Measurements from ENCODE around the gene SARDH.
"Not testable (repeated sequence)": the region's sequence is repeated elsewhere in the genome, so short reads cannot be mapped to it uniquely, and the experiment has no call there.

Gene SARDH

DNA sequence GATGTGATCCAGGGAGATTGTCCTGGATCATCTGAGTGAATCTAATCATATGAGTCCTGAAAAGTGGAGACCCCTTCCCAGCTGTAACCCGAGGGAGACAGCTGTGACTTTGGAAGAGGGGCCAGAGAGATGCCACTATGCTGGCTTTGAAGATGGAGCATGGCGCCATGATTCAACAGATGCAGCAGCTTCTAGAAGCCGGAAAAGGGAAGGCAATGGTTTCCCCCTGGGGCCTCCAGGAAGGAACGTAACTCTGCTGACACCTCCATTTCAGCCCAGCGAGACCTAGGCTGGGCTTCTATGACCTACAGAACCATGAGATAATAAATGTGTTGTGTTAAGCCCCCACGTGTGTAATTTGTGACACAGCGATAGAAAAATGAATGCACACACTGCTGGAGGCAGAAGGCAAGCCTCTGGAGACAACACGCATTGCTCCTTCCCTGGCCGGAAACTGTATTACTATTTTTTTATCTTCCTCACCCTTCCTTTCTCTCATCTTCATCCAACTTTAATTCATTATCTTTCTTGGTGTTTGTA lies 16.6 kb upstream of the SARDH start:
- DNase-seq: no peak

DNA sequence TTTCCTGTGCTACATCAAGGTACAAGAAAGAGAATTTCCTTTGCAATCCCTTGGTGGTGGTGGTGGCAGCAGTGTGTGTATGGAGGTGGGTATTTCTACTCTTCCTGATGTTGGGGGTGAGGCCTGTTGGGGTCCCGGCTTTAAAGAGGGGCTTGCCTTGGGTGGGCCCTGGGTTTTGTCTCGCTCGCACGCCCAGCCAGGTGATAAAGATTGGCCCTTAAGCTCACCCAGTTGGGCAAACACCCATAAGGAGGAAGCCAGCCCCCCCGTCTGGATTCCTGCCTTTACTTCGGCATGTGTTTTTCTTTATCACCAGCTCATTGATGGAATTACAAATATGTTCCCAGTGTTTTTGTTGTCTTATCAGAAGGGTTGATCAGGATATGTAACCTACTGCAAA lies 16.0 kb upstream of the SARDH start:
- DNase-seq: no peak

DNA sequence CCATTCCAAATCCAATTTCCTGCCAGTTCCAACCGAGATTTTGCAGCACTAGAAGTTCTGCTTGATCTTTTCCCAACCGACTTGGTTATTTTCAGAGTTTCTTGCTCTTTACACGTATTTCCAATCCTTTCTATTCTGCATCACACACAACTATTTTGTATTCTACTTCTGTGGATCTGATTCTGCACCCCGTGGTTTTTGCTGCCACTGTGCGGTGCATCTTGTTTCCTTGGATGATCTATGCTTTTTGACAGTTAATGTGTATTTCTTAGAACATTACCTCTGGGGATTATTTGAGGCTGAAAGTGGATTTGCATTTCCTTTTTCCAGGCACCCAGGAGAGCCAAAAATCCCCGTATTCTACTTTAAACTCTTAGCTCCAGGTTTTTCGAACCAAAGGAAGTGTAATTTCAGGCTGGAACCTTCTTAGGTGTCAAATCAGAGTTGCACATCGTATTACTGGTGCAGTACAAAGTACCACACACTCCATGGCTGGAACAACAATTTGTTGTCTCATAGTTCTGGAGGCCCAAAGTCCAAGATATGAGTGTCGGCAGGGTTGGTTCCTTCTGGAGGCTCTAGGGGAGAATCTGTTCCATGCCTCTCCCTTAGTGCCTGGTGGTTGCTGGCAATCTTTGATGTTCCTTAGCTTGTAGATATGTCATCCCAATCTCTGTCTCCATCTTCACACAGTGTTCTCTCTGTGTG lies 14.7 kb upstream of the SARDH start:
- DNase-seq: no peak

DNA sequence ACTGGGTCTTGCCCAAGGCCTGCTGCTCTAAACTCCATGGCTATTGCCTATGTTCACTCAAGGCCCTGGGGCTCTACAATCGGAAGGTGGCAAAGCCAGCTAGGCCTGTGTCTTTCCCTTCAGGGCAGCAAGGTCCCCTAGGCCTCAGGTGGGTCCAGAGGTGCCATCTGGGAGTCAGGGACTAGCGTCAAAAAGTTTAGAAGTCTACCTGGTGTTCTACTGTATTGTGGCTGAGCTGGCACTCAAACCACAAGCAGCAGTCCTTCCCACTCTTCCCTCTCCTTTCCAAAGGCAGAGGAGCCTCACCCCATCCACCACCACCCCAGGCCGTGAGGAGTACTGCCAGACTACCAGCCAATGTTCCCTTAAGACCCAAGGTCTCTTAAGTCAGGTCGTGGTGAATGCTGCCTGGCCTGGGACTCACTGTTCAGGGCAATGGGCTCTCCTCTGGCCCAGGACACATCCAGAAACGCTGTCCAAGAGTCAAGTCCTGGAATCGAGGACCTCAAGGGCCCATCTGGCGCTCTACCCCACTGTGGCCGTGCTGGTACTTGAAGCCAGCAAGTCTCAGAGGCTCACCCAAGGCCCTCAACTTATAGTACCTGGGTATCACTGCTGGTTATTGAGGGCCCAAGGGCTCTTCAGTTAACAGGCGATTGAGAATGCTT lies 13.0 kb upstream of the SARDH start:
- no peak for DNase-seq

DNA sequence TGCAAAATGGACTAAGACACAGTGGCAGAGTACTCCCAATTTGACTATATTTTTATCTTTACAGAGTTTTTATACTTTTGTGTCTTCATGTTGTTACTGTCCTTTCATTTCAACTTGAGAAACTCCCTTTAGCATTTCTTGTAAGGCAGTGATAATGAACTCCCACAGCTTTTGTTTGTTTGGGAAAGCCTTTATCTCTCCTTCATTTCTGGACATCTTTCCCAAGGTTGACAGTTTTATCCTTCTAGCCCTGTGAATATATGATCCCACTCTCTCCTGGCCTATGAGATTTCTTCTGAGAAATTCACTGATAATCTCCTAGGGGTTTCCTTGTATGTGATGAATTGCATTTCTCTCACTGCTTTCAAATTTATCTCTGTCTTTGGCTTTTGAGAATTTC lies 9.2 kb upstream of the SARDH start:
- DNase-seq: no peak

DNA sequence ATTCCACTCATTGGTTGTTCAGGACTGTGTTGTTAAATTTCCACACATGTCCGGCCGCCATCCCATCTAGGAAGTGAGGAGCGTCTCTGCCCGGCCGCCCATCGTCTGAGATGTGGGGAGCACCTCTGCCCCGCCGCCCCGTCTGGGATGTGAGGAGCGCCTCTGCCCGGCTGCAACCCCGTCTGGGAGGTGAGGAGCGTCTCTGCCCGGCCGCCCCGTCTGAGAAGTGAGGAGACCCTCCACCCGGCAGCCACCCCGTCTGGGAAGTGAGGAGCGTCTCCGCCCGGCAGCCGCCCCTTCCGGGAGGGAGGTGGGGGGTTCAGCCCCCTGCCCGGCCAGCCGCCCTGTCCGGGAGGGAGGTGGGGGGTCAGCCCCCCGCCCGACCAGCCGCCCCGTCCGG lies 6.4 kb upstream of the SARDH start:
- DNase-seq: not testable (repeated sequence)

DNA sequence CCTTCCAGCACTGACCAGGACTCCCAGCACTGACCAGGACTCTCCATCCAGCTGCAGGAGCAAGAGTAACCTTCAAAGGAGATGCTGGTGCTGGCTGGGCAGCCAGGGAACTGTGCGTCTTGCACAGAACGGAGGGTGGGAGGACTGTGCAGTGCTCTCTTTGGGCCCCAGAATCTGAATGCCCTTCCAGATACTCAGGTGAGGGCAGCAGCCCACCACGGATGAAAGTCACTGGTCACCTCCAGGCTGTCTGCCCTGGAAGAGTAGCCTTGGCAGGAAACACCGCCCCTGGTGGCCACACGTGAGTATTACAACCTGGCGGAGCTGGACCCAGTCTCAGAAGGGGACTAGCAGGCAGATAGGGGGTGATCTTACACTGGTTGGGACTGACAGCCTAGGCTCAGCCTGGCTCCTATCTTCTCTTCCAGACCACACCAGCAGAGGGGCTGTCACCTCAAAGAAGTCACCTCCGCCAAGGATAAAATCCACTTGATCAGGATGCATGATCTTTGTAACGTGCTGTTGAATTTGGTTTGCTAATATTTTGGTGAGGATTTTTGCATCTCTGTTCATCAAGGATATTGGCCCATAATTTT lies 4.8 kb upstream of the SARDH start:
- DNase-seq: peak; percentile 30 to 63

DNA sequence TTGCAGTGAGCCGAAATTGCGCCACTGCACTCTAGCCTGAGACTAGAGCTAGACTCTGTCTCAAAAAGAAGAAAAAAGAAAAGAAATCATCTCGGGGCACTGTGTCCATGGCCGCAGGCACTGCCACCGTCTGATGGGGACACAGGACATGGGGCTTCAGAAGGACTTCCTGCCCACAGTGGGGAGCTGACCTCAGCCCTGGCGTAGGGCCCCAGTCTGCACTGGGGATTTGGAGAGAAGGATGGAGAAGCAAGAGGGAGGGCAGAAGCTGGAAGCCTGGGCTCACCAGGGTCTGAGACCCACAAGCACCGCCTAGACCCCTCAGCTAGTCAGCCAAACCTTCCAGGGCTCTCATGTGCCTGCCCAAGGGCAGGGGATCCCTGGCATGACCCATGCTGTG lies 4.1 kb upstream of the SARDH start:
- no peak for DNase-seq

DNA sequence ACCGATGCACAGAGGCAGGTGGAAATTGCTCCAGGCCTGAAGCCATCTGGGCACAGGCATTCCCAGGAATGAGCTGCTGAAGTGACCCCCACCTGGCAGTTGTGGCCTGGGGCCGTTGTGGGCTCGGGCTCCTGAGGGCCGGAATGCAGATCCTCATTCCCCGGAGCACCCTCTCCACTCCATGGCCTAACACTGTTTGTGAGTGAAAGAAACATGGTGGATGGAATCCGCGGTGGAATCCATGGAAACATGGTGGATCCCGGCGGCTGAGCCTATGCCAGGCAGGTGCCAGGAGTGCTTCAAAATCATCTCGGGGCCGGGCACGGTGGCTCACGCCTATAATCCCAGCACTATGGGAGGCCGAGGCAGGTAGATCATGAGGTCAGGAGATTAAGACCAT lies 3.6 kb upstream of the SARDH start:
- no peak for DNase-seq

DNA sequence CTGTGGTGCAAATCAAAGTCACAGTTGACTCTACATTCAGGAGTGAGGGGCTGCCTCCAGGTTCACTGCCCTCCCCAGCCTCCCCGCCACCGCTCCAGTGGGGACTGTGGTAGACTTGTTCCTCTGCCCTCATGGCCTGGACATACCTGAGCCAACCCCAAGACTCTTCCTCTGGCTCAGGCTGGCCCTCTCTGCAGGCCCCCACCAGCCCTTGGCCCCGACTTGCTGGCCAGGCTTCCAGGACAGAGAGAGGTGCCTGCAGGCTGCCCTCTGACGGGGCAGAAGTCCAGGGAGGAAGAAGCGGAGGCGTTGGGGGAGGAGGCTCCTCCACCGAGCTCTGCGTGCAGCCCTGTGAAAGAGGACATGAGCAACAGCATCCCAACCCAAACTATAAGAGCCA lies 2.8 kb upstream of the SARDH start:
- no peak for DNase-seq

DNA sequence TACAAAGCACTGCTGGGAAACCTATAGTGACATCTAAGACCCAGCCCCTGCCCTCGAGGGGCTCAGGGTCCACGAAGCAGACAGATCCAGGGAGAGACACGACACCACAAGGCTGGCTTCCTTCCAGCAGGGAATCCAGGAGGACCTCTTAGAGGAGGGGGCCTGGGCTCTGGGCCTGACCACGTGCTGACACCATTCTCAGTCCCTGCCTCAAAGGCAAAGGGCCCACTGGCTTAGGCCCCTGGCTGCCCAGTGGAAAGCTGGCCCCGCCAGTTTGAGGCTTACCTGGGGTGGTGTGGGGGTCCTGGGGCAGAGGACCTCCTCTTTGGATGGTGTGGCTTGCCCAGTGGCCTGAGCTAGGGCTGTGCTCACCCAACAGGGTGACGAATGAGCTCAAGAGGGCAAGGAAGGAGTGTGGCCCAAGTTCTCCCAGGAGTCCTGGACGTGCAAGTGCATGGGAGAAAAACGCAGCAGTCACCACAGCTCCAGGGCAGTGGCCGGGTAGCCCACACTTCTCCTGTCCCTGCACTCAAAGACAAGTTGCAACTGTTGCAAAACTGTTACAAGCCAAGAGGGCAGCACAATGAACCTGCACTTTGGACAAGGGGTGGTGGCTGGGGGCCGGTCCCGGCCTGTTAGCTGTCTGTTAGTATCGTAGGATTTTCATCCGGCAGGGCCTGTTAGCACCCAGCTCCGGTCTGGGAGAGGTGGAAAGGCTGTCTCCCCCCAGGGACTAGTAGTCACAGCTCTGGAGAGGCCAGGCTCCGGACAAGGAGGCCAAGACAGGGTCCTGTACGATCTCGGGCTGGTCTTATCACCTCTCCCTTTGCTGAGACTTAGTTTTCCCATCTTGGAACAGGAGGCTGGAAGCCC lies 1.5 kb upstream of the SARDH start:
- no peak for DNase-seq

DNA sequence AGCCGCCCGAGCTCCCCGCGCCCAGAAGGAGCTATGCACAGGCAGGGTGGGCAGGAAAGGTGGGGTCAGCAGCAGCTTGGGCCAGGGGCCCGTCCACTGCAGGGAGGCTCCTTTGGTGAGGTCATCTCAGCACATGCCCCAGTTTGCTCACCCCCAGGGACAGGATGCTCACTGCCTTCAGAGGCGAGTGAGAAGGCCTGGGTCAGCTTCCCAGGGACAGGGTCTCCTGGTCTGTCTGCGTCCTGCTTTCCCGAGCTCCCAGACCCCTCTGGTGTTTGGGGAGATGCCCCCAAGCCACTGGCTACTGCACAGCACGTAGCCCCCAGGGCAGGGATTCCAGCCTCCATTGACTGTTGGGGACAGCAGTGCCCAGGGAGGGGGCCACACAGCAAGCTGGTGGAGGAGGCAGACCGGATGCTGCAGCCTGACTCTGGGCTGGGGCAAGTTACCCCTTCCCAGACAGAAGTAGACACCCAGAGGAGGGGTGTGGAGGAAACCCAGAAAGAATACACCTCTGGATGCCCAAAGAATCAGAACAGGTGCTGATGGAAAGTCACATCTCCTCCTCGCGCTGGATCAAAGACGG lies 581 bp upstream of the SARDH start:
- no peak for DNase-seq

DNA sequence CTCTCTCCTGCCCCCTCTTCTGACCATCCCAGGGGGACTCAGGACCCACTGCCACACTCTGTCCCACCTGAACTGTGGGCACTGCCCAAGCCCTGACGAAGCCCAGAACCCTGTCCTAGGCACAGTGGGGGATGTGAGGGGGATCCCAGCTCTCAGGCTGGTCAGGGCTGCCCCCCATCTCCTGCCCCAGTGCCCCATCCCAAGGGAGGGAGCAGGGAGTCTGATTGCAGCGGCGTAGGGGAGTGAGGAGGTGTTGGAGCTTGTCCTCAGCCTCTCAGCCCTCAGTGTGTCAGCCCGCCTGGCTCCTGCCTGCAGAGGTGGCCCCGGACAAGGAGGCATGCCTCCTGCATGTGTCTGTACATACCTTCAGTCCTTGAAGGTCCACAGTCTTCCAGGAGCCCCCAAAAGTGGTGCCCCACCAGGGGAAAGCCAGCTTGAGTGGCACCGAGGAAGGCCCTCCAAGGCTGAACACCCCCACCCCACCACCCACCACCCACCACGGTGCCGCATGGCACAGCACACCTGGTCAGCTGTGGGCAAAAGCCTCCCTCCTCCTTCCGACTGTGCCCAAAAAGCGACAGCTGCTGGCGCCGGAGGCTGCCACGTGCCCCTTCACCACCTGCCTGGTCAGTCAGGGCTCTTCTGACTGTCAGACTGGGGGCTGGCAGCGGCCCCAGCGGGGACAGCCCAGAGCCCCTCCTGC lies 930 bp downstream of the SARDH start:
- no peak for DNase-seq

DNA sequence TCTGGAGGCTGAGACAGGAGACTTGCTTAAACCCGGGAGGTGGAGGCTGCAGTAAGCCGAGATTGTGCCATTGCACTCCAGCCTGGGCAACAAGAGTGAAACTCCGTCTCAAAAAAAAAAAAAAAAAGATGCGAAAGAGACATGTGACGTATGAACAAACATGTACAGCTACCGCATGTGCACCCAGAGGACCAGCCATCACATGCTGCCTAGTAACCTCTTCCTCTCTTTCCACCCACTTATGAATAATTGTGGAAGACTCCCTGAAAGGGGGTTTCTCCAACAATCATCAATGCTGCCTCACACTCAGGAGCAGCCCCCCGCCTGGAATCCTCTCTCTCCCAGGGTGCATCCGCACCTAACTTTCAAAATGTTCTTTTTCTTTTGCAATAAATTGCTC lies 2.2 kb downstream of the SARDH start:
- DNase-seq: no peak

DNA sequence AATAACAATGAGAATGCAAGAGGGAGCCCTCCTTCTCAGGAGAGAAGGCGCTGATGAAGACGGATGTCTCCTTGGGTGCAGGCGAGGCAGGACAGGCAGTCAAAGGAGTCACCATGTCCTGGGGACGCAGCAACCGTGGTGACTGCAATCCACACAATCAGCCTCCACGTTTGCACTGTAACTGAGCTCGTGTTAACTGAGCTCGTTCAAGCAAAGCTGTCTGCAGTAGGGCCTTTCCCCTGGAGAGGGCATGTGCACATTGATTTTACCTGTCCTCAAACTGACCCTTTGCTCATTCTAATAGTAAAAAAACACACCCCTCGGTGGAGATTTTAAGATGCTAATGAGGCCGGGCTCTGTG lies 2.8 kb downstream of the SARDH start:
- DNase-seq: no peak

DNA sequence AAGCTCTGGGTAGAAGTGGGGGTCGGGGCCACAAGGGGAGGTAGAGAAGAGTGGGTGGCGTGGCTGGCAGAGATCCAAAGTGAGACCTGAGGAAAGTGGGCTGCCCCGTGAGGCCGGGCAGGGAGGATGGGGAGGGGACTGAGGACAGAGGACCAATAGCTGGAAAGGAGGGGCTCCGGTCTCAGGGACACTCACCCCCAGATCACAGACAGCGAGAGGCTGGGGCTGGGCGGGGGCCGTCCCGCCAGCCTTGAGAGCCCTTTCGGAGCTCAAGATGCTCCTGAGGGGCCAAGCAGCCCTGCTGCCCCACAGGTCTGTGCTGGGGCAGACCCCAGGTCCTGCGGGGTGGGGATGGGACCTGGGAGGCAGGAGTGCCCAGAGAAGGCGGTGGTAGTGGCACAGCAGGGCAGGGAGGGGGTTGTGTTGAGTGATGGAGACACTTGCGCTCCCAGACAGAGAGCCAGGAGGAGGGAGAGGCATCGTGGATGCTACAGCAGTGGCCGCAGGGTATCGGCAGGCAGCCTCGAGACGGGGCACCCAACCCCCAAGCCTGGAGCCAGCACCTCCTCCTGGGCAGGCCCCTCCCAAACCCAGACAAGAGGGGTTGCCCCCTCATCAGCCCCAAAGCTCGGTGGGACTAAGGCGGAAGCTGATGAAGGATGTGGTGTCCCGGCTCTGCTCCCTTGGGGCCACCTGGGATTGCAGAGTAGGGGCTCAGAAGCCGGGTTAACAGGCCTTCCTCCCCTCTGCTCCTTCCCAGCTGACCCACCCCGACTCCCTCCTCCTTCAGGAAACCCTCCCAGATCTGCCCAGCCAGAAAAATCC lies 3.4 kb downstream of the SARDH start:
- no peak for DNase-seq

DNA sequence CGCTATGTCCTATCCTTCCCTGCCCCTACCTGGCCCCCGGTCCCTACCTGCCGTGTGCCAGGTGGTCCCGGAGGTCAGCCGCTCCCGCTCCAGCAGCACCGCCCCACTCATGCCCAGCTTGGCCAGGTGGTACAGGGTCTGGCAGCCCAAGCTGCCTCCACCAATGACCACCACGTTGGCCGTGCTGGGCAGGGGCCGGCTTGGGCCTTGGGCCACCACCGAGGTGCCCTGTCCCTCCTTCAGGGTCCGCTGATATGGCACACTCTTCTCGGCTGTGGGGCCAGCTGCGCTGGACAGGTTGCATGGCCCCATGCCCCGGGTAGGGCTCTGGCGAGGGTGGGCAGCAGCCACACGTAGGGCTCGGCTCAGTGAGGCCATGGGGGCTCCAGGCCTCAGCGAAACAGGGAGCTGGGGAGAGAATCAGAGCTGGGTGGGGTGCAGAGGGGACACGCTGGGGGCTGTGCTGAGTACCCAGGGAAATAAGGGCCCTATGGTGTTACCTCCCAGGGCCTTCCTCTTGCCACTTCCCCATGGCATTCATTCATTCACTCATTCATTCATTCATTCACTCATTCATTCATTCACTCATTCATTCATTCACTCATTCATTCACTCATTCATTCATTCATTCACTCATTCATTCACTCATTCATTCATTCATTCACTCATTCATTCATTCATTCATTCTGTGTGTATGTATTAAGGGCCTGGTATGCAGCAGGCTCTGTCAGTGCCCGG lies 4.2 kb downstream of the SARDH start:
- DNase-seq: no peak

DNA sequence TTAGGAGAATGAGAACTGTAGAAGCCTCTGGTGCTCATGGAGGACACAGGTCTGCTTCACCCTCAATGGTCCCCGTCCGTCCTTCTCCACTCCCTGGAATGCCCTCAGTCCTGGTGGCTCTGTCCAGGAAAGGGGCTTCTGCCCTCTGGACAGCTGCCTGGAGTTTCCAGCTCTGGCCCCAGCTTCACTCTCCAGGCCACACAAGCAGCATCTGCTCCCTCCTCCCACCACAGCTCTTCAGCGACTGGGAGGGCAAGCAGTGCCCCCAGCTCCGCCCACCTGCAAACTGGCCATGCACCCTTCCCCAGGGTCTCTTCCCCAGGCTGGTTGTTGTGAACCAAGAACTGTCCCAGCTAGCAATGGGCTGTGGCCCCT lies 4.7 kb downstream of the SARDH start:
- no peak for DNase-seq

DNA sequence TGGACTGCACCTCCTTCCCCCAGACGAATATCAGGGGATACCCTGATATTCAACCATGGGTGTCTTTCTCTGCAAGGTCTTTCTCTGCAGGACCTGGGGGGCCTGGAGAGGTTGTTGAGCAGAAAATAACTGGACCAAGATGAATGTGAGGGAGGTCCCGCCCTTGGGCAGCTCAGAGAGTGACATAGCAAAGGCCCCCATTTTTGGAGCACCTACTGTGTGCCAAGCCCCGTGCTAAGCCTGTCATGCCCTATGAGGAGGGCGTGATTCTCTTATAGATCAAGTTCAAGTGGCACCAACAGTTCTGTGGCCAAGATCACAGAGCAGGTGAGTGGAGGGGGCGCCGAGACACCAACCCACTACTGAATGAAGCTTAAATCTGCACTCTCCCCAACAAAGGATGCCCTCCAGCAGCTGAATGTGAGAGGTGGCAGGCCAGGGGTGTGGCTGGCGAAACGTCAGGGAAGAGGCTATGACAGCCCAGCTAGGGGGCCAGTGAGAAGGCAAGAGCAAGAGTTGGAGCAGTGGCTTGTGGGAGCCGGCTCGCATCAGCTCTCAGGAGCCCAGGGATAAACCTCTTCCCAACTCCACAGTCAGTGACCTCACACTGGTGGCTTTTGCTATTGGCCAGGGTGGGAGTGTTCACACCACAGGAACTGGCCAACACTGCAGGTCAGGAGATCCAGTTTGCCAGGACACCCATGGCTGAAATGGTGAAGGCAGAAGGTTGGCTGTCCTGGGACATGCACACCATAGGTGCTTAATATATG lies 5.3 kb downstream of the SARDH start:
- no peak for DNase-seq
